ENCODE results near the gene ARHGEF7. TPM values are rescaled to one million over a fixed set of nuclear protein-coding genes. Genes with fewer than 3 reads are reported as not detected.

ARHGEF7 gene
- total and polyA plus RNA-seq, 2 experiments from 2014 or later: 23.6 to 58.9 TPM

- no peak overlapping the region for H3K4me3 Mint-ChIP-seq
- Histone ChIP-seq H3K4me2 (no peak overlapping the region), H2AFZ (no peak overlapping the region), H4K20me1 (replicated peaks; ENCODE audit: insufficient read depth) (no peaks in the 10 kb centered on the region), H3K27me3 (ENCODE audit: insufficient read depth) (no peaks in the 10 kb centered on the region), H3K27ac (ENCODE audit: low read depth) (no peak overlapping the region), H3F3A (replicated peaks; ENCODE audit: low read depth) (no peaks in the 10 kb centered on the region), H3K79me2 (replicated peaks; ENCODE audit: insufficient read depth) (no peaks in the 10 kb centered on the region), H3K9me2 (ENCODE audit: insufficient read depth) (no peaks in the 10 kb centered on the region), H3K4me3 (no peak overlapping the region), H3K36me3 (ENCODE audit: insufficient read depth) (no peaks in the 10 kb centered on the region), H3K4me1 (ENCODE audit: insufficient read depth) (no peaks in the 10 kb centered on the region)
- H3K9me3 Mint-ChIP-seq: peaks cover 15% of the 10 kb centered on the region; the same call in 2 of the 3 replicates
- TF ChIP-seq EZH2 (IDR thresholded peaks at IDR 0.05; ENCODE audit: low read depth, unreplicated experiment): no peak
- TF ChIP-seq ZNF114 (CRISPR knock-in tag; IDR thresholded peaks at IDR 0.05): no peak
- TF ChIP-seq CTCF (conservative IDR thresholded peaks at IDR 0.05; ENCODE audit: low read depth in 2 of 2): no peak
- no peak for TF ChIP-seq JUNB (IDR thresholded peaks at IDR 0.05; ENCODE audit: unreplicated experiment)
- TF ChIP-seq ZNF462 (CRISPR knock-in tag; IDR thresholded peaks at IDR 0.05): no peak
- no peak for TF ChIP-seq ETS1 (IDR thresholded peaks at IDR 0.05)
- no peak for TF ChIP-seq CREB1 (CRISPR knock-in tag; IDR thresholded peaks at IDR 0.05; ENCODE audit: low read depth)
- no peak for TF ChIP-seq REST (IDR thresholded peaks at IDR 0.05; ENCODE audit: unreplicated experiment)
- TF ChIP-seq ZNF331 (CRISPR knock-in tag; IDR thresholded peaks at IDR 0.05; ENCODE audit: low read depth): no peak
- no peak for TF ChIP-seq EZH2phosphoT487 (IDR thresholded peaks at IDR 0.05; ENCODE audit: unreplicated experiment)
- no peak for TF ChIP-seq NANOG (IDR thresholded peaks at IDR 0.05; ENCODE audit: borderline replicate concordance)
- TF ChIP-seq STAT1 (IDR thresholded peaks at IDR 0.05; ENCODE audit: unreplicated experiment): no peak
- H3K36me3 Mint-ChIP-seq (ENCODE audit: low read depth): peaks cover 13% of the 10 kb centered on the region
- H3K27me3 Mint-ChIP-seq (ENCODE audit: insufficient read depth, low read depth, poor library complexity): peaks cover 15% of the 10 kb centered on the region
- ATAC-seq: no peak
- H3K4me1 Mint-ChIP-seq: no peaks in the 10 kb centered on the region; the same call in 2 of the 3 replicates
- no peak overlapping the region; the same call in 1 of the 2 replicates for H3K27ac Mint-ChIP-seq
- no peak for DNase-seq (ENCODE audit: low spot score)
Observed at GRCh38 chr13:111317042-111317550, 202.0 kb downstream of the ARHGEF7 start.

All from GM23338 (cell line).